ENCODE results near the gene BPHL. TPM values are rescaled to one million over a fixed set of nuclear protein-coding genes. Genes with fewer than 3 reads are reported as not detected.
"Not testable (repeated sequence)": the region's sequence is repeated elsewhere in the genome, so short reads cannot be mapped to it uniquely, and the experiment has no call there.

The BPHL gene
- 22.8 and 25.2 TPM in 2 replicates for total RNA-seq (2014; rRNA removed; shearing (Covaris generic))

DNA sequence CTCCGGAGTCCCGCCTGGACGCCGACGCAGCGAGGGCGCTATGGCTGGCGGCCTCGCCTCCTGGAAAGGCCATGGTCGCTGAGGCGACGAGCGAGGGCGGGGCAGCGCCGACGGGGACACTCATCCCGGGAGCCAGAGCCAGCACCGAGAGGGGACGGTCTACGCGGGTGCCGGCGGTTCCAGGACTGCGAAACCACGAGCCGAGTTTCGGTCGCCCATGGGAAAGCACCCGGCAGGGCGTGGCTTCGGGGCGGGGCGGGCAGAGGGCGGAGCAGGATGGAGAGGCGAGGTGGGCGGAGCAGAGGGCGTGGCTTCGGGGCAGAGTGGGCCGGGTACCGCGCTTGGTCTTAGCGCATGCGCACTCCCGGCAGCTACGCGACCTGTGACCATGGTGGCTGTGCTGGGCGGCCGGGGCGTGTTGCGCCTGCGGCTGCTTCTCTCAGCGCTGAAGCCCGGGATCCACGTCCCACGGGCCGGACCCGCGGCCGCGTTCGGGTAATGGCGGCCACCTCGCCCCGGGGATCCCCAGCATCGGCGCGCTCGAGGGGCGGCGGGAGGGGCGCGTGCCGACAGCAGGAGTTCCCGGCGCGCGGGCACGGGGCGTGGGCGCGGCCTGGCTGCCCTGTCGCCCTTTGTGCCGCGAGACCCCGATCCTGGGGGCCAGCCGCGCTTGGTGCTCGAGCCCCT is at the start of gene BPHL:
BPHL (plus strand) TSS at position 359 of the 687 bp plus-strand sequence; CDS start at position 389, 30 bp downstream.
- DNase-seq (ENCODE audit: low spot score): peak; percentile 92

DNA sequence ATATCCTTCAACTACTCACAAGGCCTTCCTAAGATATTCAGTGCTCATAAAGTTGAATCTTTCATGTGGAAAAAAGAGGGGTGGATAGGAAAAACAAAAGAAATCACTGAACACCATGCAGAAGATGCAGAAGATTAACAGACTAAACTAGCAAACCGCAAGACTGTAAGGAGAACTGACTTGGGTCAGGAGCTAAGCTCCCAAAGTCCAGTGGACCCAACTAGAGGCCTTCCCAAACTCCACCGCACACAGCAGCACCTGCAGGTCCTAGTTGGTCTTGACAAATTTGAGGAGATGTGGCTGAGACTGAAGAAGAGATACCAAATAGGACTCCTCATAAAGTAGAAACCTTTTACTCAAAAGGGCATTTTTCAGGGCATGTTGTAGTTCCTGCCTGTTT is 46.9 kb upstream of the BPHL start:
- DNase-seq (ENCODE audit: low spot score): no peak

DNA sequence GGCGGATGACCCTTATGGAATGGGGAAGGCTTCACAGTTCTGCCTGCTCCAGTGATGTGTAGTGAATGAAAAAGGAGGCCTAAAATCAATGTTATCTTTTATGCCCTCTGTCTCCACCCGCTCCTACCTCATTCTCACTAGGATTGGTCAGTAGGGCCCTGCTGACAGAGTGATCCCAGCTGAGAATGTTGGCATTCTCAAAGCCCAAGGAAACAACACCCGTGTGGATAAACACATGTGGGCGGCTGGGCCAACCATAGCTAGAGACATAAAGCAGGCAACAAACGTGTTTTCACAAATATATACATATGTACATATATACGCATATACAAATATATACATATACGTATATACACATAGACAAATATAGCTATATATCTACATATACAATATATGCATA is 45.7 kb upstream of the BPHL start:
- DNase-seq (ENCODE audit: low spot score): no peak

DNA sequence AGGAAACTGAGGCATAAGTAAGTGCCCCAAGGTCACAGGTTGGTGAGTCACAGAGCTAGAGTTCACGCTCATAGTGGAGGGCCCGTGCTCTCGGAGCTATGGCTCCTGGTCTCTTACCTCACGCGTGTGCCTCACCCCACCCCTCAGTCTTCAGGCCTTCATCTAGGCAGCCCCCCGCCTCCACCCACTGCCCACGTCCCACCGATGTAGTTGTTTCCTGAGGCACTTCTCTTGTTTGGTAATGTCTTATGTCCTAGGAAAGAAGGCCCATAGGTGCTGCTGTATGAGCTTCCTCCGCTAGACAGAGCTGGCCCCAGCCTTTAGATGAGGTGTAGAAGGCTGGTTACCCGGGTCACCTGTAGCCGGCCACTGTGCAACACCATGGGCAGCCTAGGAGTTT is 45.1 kb upstream of the BPHL start:
- no peak for DNase-seq (ENCODE audit: low spot score)

DNA sequence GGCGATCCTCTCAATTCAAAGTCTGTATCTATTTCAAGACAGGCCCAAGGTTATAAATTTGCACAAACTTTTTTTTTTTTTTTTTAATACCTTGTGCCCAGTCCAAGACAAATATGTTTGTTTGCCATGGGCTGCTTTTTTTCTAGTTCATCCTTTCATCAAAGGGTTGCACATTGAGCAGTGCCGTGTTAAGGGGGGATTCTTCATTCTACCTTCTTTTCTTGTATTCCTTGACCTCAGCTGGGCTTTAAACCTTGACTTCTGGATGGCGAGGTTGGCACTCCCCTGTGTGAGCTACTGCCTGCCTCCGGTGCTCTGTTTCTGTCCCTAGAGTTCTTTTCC is 42.8 kb upstream of the BPHL start:
- no peak for DNase-seq (ENCODE audit: low spot score)

DNA sequence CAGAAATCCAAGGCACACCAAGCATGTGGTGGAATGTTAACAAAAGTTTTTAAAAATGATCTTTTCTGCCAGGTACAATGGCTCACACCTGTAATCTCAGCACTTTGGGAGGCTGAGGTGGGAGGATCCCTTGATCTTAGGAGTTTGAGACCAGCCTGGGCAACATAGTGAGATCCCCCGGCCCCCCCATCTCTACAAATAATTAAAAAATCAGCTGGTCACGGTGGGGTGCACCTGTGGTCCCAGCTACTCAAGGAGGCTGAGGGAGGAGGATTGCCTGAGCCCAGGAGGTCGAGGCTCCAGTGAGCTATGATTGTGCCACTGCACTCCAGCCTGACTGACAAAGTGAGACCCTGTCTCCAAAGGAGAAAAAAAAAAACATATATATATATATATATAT is 42.2 kb upstream of the BPHL start:
- no peak for DNase-seq (ENCODE audit: low spot score)

DNA sequence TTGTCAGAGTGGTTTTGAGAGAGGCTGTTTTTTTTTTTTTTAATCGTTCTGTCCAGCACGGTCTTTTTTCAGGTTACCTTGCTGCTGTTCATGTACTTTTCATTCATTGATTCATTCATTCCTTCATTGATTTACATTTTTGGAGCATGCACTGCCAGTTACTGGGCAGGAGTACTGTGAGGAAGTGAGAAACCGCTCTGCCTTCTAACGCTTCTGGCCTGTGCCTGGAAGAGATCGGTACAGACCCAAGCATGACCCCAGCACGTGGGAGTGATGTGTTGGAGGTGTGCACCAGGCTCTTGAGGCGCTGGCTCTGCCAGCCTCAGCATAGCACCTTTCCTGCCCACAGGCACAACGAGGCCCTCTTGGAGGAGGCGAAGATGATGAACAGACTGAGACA is 41.1 kb upstream of the BPHL start:
- no peak for DNase-seq (ENCODE audit: low spot score)

DNA sequence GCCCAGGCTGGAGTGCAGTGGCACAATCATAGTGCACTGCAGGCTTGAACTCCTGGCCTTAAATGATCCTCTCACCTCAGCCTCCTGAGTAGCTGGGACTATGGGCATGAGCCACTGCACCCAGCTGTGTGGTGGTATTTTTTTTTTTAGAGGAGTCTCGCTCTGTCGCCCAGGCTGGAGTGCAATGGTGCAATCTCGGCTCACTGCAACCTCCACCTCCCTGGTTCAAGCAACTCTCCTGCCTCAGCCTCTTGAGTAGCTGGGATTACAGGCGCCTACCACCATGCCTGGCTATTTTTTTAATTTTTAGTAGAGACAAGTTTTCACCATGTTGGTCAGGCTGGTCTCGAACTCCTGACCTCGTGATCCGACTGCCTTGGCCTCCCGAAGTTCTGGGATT is 39.6 kb upstream of the BPHL start:
- not testable (repeated sequence) for DNase-seq (ENCODE audit: low spot score)

DNA sequence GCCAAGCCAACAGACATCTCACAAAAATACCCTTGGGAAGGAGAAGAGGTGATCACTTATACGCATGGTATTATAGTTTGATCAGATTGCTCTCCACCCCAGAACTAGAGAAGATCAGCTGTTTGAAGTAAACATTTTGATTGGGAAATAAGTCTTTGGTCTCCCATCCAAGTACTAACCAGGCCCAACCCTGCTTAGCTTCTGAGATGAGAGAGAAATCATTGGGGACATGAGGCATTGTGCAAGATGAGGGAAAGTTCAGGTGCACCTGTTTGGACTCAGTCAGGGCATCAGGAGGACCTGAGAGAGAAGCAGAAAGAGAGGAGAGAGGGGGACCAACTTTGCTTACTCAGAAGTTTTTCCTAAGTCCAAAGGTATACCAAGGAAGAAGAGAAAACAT is 38.8 kb upstream of the BPHL start:
- no peak for DNase-seq (ENCODE audit: low spot score)

DNA sequence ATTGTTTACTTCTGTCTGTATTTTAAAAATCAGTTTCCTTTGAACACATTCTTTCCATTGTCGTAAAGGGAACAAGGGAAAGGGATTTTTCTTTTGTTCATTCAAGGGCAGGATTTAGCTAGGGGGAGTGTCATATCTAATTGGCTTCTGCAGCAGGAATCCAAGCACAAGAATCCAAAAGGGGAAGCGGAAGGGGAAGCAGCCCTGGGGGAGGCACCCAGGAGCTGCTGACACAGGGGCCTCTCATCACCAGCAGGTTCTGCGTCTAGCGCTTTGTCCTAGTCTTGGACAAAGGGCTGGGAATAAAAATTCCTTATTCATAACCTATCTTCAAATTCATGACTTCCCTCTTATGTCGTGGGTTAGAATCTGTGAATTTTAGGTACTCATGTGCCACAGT is 36.6 kb upstream of the BPHL start:
- no peak for DNase-seq (ENCODE audit: low spot score)

DNA sequence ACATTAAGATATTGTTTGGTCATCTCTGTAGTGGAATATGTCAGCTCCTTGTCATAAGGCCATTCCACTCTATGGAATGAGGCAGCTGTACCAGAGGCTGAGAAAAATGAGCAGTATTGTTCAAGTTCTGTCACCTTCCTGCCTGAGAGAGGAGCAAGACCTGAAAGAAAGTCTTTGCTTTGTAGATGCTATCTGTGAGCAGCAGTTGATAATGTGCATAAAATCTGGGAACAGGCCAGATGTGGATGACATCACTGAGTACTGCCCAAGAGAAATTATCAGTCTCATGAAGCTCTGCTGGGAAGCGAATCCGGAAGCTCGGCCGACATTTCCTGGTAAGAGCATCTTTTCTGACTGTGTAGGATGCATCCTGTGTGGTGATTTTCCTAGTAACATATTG is 33.4 kb upstream of the BPHL start:
- DNase-seq (ENCODE audit: low spot score): no peak

DNA sequence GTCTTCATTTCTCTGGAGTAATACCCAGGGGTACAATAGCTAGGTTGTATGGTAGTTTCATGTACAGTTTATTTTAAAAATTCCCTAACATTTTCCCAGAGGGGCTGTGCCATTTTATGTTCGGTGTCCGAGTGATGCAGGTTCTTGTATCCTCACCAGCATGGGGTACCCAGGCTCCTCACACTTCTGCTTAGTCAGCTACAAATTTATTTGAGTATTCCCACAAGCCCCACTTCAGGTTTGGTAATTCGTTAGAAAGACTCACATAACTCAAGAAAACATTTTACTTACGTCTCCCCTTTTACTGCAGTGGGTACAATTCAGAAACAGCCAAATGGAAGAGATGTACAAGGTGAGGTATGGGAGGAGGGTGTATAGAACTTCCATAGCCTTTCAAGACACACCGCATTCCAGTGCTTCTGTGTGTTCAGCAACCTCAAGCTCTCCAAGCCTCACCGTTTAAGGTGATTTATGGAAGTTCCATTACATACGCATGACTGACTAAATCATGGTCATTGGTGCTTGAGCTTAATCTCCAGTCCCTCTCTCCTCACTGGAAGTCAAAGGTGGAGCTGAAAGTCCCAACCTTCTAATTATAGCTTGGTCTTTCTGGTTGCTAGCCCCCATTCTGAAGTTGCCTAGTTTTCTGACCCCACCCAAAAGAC is 32.1 kb upstream of the BPHL start:
- no peak for DNase-seq (ENCODE audit: low spot score)

DNA sequence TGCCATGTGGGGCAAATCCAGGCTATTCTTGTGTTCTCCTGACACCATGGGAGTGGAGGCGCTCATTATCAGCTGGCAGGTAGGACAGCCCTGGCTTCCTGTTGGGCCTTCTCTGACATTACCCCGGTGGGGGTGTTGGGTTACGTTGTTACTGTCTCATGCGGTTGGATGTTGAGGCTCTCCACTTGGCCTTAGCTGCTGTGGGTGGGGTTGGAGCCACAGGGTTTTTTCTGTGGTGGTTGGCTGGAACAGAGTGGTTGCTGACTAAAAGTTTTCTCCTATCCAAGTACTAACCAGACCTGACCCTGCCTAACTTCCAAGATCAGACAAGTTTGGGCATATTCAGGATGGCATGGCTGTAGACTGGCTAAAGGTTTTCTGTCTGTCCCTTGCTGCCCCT is 30.1 kb upstream of the BPHL start:
- no peak for DNase-seq (ENCODE audit: low spot score)

DNA sequence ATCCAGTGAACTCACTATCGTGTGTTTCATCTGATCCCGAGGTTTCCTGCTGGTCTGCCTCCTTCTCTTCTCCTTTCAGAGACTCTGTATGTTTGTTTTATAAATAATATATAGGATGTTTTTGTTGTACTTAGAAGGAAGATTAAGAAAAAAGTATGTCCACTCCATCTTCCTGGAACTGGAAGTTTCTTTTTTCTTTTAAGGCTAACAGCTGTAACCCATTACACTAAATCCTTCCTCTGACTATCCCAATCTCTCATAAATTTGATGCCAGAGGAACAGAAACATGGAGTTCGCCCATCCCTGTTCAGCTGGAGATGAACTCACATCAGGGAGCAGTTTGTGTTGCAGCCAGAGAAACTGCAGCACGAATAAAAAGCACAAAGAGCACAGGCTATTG is 29.5 kb upstream of the BPHL start:
- DNase-seq (ENCODE audit: low spot score): no peak

DNA sequence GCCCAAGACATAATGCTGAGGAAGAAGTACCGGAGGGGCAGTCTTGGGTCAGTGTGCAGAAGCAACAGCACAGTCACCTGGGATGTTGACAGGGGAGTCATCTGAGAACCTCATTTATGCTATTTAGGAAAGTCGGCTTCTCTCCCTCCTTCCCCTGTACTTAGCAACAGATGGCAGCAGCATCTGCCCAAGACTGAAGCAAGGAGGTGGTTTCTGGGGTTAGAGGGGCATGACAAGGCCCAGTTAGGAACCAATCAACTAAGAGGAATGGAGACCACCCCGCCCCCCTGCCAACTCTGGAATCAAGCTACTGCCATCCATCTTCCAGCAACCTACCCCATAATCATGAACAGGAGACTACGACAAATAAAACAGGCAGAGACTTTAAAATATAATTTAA is 28.5 kb upstream of the BPHL start:
- DNase-seq (ENCODE audit: low spot score): no peak

DNA sequence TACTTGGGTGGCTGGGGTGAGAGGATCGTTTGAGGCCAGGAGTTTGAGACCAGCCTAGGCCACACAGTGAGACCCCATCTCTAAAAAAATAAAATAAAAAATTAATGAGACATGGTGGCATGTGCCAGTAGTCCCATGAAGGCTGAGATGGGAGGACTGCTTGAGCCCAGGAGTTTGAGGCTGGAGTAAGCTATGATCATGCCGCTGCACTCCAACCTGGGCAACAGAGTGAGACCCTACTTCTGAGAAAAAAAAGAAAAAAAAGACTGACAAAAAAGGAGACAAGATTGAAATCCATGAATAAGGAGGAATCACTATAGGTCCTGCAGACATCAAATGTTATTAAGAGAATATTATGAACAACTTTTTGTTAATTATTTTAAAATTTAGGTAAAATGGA is 23.7 kb upstream of the BPHL start:
- DNase-seq (ENCODE audit: low spot score): no peak

DNA sequence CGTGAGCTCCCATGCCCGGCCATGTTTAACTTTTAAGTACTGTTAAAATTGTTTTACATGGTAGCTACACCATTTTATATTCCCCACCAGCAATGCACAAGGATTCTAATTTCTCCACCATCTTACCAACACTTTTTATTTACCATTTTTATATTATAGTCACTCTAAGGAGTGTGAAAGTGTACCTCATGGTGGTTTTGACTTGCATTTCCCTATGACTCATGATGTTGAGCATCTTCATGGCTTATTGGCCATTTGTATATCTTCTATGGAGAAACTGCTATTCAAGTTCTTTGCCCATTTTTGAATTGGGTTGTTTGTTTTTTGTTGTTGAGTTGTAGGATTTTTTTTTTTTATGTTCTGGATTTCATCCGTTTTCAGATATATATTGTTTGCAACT is 15.6 kb upstream of the BPHL start:
- no peak for DNase-seq (ENCODE audit: low spot score)

DNA sequence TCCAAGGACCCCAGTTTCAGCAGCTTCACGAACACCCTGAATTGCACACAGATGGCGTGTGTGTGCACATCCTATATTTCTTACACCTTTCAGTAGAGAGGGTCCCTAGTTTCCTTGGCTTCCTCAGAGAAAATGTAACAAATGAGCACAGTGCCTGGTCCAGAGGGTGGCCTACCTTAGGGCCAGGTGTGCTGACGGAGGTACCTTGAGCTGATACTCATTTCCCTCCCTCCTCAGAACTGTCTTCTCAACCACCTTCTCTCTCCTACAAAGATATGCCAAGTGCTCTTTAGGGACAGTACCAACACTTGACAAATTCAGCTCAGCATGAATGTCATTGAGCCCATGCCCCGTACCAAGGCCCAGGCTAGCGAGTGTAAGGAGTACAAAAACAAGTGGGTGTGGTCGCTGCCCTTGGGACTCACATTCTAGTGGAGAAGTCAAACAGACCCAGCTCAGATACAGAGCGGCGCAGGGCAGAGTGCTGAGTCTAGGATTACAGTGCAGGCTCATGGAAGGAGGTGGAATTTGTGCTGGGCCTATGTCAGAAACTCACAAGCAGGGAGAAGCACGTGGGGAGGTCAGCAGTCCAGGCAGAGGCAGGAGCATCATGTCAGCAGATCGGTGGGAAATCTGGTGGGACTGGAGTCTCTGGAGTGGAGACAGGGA is 9.6 kb upstream of the BPHL start:
- no peak for DNase-seq (ENCODE audit: low spot score)

DNA sequence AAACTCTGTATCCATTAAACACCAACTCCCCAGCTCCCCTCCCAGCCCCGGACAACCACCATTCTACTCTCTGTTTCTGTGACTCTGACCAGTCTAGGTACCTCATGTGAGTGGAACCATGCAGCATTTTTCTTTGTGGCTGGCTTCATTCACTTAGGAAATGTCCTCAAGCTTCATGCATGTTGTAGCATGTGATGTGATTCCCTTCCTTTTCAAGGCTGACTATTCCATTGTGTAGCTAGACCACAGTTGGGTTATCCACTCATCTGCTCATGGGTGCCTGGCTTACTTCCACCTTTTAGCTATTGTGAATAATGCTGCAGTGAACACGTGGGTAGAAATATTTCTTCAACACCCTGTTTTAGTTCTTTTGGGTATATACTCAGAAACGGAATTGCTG is 8.8 kb upstream of the BPHL start:
- no peak for DNase-seq (ENCODE audit: low spot score)

DNA sequence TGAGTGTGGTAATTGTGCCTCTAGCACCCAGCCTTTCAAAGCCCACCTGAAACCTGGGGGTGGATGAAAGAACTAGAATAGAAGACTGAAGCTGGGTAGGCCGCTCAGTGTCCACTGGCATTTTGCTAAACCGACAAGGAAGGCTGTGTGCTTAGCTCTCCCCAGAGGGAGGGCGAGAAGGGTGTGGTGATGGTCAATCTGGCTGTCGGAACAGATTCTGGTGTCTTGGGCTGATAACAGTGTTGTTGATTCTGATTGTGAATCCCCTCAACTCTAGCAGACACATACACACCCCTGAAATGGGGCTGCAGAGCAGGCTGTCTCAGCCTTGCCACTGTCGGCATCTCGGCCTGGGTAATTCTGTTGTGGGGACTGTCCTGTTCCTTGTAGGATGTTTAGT is 4.1 kb upstream of the BPHL start:
- DNase-seq (ENCODE audit: low spot score): no peak

DNA sequence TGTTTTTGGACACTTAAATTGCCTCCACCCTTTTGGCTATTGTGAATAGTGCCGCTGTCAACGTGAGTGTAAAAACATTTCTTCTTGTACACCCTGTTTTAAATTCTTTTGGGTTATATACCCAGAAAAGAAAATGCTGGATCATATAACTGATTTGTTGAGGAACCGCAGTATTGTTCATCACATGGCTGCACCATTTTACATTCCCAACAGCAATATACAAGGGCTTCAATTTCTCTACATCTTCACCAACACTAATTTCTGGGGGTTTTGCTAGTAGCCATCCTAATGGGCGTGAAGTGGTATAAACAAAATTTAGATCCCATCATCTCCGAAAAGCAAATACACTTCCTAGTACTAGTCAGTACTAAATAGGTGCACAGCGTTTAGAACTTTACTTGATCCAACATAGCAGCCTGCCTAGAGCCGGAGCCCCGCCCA is 579 bp upstream of the BPHL start:
- peak; percentile 4 for DNase-seq (ENCODE audit: low spot score)

DNA sequence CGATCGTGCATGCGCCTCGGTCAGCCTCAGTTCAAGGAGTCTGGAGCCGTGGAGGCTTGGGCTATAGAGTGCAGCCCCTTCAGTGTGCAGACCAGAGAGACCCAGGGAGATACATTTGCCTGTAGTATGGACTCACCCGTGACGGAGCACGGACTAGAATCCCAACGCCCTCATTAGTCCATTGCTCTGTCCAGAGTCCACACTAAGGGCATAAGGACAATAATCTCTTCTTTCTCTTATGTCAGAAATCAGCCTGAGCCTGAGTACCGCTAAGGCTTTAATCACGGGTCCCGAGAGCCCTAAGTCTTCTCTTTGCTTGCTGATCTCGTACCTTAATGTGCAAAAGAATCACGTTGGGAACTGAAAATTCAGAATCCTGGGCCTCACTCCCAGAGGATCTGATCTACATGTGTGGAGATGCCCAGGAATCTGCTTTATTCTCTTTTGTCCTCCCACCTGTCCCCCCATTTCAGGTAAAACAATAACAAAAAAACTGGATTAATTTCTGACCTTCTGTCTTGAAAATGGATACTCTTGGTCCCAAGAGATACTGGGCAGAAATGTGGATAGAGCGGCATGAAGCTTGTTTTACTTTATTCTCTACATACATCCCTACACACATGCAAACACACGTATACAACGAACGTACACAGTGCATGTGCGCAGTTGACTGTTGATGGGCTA is 671 bp downstream of the BPHL start:
- peak; percentile 48 for DNase-seq (ENCODE audit: low spot score)

DNA sequence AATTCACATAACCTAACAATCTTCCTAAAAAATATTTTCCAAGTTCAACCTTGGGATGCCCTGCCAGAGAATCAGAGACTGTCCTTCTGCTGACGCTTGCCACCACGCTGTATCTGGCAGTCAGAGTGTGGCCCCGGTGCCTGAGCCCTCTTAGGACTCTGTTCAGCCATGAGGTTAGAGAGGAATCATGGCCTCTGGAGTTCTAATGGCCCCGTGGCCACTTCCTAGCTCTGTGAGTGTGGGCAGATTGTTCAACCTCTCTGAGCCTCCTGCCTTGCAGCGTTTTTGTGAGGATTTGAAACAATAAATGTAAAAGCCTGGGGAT is 2.2 kb downstream of the BPHL start:
- no peak for DNase-seq (ENCODE audit: low spot score)

All from A172 (cell line).